T-helper 2 cell treated with Interferon-gamma antibody and Interleukin-4, amounts not matched to agents 100 ng/mL and 5 ng/mL, for 36 hours (primary cell): ENCODE measurements around the gene CDK5RAP2. TPM values are rescaled to one million over a fixed set of nuclear protein-coding genes. Genes with fewer than 3 reads are reported as not detected.
"Not testable (repeated sequence)": the region's sequence is repeated elsewhere in the genome, so short reads cannot be mapped to it uniquely, and the experiment has no call there.

ENCODE experiments used
- intact Hi-C: fragments of 100-400 bp; cut with micrococcal nuclease; formaldehyde crosslinking; loops from one replicate; pipeline ENCODE4 v1.15.1; 2023
- total RNA-seq: library from RNA; stranded (reverse); gene quantifications from 2 replicates; pipeline ENCODE4 v1.2.3, GENCODE V29; 2022

CDK5RAP2 gene
- total RNA-seq, 1 donor from 2014 or later = 91.6 TPM

DNA sequence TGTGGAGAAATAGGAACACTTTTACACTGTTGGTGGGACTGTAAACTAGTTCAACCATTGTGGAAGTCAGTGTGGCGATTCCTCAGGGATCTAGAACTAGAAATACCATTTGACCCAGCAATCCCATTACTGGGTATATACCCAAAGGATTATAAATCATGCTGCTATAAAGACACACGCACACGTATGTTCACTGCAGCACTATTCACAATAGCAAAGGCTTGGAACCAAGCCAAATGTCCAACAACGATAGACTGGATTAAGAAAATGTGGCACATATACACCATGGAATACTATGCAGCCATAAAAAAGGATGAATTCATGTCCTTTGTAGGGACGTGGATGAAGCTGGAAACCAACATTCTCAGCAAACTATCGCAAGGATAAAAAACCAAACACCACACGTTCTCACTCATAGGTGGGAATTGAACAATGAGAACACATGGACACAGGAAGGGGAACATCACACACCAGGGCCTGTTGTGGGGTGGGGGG, 27.7 kb downstream of the CDK5RAP2 start:
- intact Hi-C loops = not testable (repeated sequence)

DNA sequence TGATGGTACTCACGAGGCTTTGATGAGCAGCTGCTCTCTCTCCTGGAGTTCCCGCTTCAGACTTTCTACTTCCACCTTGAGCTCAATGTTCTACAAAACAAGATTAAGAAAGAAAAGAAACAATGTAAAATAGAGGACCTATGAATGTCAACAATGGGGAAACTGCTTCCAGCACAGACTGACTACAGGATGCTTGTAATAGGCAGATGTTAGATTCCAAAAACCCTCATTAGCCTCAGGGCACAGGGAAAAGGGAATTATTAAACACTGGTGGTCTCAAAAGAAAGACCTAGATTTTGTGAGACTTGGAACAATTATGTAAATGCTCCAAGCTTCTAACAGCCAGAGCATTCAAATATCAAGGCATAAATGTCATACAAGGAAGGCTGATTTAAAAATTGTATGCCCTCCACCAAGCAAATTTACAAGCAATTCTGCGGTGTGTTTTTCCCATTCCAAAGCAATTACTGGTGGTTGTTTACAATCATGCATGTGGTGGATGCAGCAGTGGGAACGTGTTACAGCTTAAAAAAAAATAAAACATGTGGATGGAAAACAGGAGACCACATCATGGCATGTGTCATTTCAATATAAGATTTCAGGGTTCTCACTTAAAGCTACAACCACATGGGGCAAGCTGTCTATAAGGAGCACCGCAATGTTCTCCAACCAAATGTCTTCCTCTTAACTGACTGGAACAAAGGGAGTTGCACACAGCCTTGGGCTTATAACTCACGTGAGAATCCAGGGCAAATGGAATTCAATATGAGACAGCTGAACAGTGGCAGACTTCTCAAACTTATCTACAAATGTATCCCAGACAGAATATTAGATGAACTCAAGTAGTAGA, 34.0 kb downstream of the CDK5RAP2 start:
- intact Hi-C loops = no loop called here

- intact Hi-C loops = no loop called here
Measured at GRCh38 chr9:120544441-120544840, 35.5 kb downstream of the CDK5RAP2 start.

- intact Hi-C loops = no loop called here
Measured at GRCh38 chr9:120542701-120543490, 37.1 kb downstream of the CDK5RAP2 start.

DNA sequence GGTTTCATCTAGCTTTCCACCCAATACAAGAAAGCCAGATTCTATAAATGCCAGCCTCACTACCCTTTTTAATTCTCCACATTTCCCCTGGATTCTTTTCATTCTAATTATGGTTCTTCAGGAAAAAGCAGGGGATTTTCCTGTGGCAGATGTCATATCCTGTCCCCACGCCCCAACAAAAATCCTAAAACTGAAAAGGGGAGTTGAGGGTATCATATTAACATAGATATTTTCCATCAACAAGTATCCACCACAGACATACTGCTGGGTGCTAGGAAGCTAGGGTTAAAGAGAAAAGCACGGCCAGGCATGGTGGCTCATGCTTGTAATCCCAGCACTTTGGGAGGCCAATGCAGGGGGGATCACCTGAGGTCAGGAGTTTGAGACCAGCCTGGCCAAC, 38.0 kb downstream of the CDK5RAP2 start:
- intact Hi-C loops = no loop called here

DNA sequence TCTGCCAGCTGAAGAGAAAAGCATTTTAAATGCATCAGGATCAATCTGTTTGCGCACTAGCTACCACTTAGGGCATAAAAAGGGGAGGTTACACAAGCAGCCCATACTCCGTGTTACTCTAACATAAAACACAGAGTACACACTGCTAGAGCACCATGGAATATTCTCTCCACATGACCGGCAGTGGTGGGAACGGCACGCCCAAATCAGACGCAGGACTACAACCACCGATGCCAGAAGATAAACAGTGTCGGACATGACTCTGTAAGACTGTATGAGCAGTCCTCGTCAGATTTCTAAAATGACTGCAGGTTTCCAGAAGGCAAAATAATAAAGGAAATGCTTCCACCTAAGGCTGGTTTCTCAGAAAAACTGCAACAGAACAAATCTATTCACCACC, 40.0 kb downstream of the CDK5RAP2 start:
- intact Hi-C loops = loop anchor here (10.0 kb wide), 1 partner anchor 985 kb away; no protein-coding TSS in a partner anchor

DNA sequence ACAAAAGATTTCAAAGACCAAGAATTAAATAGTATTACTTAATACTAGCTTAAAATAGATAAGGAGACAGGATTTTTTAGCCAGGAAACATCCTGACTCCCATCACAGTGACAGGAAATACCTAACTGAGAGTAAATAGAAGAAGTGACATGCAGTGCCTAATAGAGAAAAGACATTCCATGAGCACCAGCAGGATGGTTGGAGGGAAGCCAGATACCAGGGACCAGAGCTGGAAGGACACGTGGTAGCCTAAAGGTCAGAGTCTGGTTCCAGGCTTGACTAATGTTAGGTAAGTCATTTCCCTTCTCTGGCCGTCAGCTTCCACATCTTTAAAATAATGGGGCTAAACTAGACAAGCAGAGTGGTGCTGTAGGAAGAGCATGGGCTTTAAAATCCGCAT, 41.6 kb downstream of the CDK5RAP2 start:
- intact Hi-C loops = loop anchor here (10.0 kb wide), 1 partner anchor 984 kb away; no protein-coding TSS in a partner anchor

GRCh38 chr9:120536949-120537640, 42.9 kb downstream of the CDK5RAP2 start:
- intact Hi-C loops = loop anchor here (10.0 kb wide), 1 partner anchor 982 kb away; no protein-coding TSS in a partner anchor

DNA sequence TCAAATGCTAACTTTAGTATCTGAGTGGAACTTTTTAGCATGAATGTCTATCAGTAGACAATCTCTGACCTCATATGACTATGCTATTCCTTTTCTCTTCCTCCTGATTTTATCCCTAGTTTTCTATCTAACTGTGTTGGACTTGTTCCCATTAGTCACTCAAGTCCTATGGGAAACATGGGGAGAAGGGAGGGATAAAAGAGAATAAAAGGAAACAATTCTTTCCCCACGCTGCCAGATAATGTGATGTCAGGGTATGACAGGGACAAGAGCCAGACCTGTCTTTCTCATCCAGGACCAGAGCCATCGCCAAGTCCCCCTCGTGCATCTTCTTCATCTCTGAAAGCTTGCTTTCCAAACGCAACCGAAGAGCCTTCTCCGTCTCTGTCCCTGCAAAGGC, 43.9 kb downstream of the CDK5RAP2 start:
- intact Hi-C loops = loop anchor here (10.0 kb wide), 1 partner anchor 981 kb away; no protein-coding TSS in a partner anchor

- intact Hi-C loops = loop anchor here (10.0 kb wide), 1 partner anchor 979 kb away; no protein-coding TSS in a partner anchor
Measured at GRCh38 chr9:120534266-120534665, 45.7 kb downstream of the CDK5RAP2 start.

DNA sequence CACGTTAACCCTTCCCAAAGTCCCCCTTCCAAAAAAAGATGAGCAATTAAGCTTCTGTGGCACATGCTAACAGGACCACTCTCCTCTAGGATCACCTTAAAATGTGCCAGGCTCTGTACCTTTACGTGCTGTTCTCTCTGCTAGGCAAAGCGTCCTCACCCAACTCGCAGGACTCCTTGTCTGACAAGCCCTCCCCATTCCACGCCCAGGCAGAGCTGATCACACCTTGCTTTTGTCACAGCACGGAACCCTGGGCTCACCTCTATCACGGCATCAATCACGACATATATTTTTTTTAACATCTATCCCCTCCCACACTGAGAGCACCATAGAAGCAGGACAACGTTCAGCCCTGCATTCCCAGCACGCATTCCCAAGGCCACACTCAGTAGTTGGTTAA, 47.1 kb downstream of the CDK5RAP2 start:
- intact Hi-C loops = loop anchor here (10.0 kb wide), 1 partner anchor 978 kb away; no protein-coding TSS in a partner anchor

DNA sequence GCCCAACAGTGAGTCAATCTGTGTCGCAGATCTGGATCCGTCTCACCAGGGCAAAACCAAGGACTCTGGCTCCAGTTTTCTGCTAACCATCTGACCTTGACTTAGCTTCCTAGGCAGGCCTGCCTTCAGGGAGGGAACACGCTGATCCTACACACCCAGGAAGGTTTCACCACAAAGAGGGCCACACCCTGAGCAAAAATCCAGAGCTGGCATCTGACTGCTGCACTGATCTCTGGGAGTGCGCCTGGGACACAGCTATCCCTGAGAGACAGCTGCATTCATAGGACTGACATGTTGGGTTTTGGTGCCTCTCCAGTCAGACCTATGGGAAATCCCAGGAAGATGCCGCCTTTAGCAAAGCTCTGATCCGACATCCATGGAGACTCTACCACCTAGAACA, 47.5 kb downstream of the CDK5RAP2 start:
- intact Hi-C loops = loop anchor here (10.0 kb wide), 1 partner anchor 978 kb away; no protein-coding TSS in a partner anchor

GRCh38 chr9:120531683-120532300, 48.2 kb downstream of the CDK5RAP2 start:
- intact Hi-C loops = loop anchor here (10.0 kb wide), 1 partner anchor 977 kb away; no protein-coding TSS in a partner anchor

GRCh38 chr9:120530220-120530832, 49.6 kb downstream of the CDK5RAP2 start:
- intact Hi-C loops = loop anchor here (10.0 kb wide), 1 partner anchor 976 kb away; no protein-coding TSS in a partner anchor

GRCh38 chr9:120528829-120529228, 51.1 kb downstream of the CDK5RAP2 start:
- intact Hi-C loops = no loop called here

DNA sequence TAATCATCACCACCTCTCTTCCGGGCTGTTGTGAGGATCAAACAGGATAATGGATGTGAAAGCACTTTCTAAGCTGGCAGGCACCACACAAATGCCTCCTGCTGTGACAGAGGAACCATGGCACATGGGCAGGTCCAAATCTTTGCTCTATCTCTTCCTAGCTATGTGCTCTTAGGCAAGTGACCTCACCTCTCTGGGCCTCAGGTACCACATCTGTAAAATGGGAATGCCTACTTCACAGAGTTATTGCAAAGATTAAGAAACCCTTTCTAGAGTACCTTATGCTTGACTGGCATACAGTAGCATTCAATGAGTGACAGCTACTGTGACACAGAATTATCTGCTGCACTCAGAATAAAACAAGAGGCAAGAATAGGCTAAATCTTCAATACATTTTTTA, 51.6 kb downstream of the CDK5RAP2 start:
- intact Hi-C loops = no loop called here

GRCh38 chr9:120526534-120526933, 53.4 kb downstream of the CDK5RAP2 start:
- intact Hi-C loops = no loop called here

DNA sequence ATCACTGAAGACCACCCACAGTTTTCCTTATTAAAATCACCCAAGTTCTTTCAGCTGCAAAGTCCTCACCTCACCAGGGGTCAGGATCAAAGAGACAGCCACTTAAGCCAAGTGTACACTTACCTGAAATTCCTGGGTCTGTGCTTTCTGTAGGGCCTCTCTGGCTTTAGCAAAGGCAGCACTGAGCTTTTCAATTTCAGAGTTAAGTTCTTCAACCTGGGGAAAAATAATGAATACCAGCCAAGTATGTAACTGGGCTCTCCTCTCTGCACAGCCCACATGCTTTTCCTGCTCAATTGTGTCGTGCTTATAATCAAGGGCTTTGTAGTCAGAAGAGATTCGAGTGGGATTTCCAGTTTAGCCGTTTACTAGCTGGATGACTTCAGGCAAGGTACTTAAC, 55.1 kb downstream of the CDK5RAP2 start:
- intact Hi-C loops = no loop called here

- intact Hi-C loops = no loop called here
Measured at GRCh38 chr9:120524038-120524437, 55.9 kb downstream of the CDK5RAP2 start.

GRCh38 chr9:120522558-120522957, 57.4 kb downstream of the CDK5RAP2 start:
- intact Hi-C loops = no loop called here
